CD4-positive, alpha-beta T cell treated with Interleukin-4 for 1 hour (primary cell): Measurements from ENCODE around the gene VAT1.
"Not testable (repeated sequence)": the region's sequence is repeated elsewhere in the genome, so short reads cannot be mapped to it uniquely, and the experiment has no call there.

Source experiments
- DNase-seq, 2 donors: peaks; one replicate each; pipeline ENCODE4 v3.0.0-alpha.2; 2020 to 2022

The VAT1 gene

GRCh38 chr17:43021741-43022512, at the start of gene VAT1:
Gene VAT1, minus strand, starts transcription at chr17:43022385. Its CDS starts 63 bp downstream, at chr17:43022322.
- peak; percentile 54 to 59 for DNase-seq

GRCh38 chr17:43070872-43071271, 48.7 kb upstream of the VAT1 start:
- DNase-seq = no peak

GRCh38 chr17:43070257-43070656, 48.1 kb upstream of the VAT1 start:
- no peak for DNase-seq

DNA sequence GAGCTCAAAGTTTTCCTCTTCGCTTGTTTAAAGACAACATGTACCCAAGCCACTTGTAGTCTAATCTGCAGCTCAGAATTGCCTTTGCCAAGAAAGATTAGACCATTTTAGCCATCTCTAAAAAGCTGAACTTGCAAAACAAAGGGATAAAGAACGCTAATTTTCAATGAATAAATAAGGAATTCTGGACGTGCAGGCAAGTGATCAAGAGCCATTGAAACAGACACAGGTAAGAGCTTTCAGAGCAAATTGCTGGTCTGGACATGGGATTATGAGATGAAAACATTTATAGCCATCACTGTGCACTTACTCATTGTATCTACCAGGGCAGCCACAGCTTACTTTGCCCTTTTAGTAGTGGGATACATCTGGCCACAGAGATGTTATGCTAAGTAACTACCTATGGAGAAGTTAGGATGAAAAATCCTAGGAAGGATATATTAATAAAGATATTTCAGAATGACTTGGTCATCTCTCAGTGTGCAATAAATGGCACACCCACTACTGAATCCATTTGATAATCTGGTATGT, 47.2 kb upstream of the VAT1 start:
- no peak for DNase-seq

DNA sequence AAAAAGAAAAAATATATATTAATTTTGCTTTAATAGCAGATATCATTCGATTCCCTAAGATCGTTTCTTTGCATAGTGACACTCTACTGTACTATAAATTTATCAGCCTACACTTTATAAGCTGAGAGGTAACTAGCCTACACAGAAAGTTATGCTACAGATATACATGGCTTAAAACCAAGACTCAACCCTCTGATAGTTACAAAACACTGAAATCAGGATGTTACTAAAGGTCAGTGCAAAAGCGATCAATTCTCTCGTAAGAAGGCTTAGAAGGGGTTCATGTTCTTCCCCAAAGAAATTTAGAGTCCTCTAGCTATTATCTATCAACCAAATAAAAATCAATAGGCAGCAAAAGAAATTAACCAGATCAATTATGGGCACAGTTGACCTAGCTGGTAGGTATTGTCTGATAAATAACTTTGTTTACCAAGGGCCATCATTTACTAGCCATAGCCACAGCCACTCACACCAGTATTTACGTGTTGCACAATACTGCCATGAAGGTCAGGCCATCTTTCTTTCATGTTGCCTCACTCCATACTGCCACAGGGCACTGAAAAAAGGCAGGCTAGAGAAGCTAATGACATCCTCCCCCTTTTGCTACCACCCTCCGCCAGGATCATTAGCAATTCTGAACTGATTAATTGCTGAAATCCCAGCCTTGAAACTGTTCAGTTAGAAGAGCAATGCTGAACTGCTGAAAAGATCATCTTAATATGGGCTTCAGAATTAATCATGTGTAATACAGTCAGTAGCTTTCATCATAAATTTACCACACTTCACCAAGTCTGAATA, 46.6 kb upstream of the VAT1 start:
- no peak for DNase-seq

- no peak for DNase-seq
These were observed 40.9 kb upstream of the VAT1 start for GRCh38 chr17:43062984-43063638.

GRCh38 chr17:43056051-43056450, 33.9 kb upstream of the VAT1 start:
- DNase-seq = no peak

- not testable (repeated sequence) for DNase-seq
These were observed 30.8 kb upstream of the VAT1 start for GRCh38 chr17:43053008-43053407.

DNA sequence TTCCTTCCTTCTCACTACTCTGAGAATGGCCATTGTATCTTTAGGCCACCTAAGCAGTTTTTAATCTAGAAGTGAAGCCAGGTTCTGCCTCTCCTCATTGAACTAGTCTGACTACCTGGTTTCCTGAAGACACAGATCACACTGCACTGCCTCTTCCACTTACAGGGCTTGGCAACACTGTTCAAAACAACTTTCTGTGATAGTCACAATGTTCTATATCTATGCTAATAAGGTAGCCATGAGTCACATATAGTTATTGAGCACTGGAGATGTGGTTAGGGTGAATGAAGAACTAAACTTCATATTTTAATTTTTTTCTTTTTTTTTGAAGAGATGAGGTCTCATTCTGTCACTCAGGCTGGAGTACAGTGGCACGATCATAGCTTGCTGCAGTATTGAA, 29.8 kb upstream of the VAT1 start:
- DNase-seq = no peak

DNA sequence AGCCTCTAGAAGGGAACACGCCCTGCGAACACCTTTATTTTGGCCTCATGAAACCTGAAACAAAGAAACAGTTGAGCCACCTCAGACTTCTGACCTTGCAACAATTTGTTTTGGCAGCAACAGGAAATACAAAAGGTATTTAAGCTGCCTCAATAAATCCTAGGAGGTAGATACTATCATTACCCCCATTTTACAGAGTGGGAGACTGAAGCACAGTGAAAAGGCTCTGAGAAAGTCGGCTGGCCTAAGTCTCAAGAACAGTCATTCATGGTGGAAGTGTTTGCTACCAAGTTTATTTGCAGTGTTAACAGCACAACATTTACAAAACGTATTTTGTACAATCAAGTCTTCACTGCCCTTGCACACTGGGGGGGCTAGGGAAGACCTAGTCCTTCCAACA, 21.8 kb upstream of the VAT1 start:
- DNase-seq = no peak

GRCh38 chr17:43043307-43043706, 21.1 kb upstream of the VAT1 start:
- no peak for DNase-seq

GRCh38 chr17:43042025-43042628, 19.9 kb upstream of the VAT1 start:
- no peak for DNase-seq

DNA sequence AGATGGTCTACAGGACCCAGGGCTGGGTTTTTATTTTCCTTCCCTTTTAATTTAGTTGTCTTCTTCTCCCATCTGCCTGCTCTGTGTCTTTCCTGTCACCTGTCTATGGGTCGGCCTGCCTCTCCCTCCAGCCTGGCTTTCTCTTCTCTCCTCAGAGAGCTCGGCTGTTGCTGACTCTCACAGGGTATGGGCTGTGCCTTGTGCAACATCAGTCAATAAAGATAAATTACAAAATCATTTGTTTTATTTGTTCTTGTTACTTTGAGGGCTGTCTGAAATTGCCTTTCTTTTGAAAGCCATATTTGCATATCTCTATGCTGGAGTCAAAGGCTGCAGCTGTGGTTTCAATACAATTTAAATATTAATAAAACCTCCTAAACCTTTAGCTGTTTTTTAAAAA, 18.5 kb upstream of the VAT1 start:
- no peak for DNase-seq

DNA sequence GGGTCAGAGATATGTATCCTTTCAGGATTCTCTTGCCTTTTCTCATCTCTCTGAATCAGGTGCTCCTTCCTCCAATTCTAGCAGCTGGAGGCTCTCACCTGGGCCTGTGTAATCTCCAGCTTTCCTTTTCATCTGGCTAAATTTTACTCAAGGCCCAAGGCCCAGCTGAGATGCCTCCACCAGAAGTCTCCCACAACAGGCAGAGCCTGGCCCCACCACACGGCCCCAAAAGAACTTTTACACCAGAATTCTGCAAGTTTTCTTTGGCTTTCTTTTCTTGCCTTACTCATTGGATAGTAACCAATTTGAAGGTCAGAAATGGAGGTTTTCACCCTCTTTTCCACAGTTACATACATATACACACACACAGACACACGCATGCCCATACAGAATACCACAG, 17.5 kb upstream of the VAT1 start:
- no peak for DNase-seq

DNA sequence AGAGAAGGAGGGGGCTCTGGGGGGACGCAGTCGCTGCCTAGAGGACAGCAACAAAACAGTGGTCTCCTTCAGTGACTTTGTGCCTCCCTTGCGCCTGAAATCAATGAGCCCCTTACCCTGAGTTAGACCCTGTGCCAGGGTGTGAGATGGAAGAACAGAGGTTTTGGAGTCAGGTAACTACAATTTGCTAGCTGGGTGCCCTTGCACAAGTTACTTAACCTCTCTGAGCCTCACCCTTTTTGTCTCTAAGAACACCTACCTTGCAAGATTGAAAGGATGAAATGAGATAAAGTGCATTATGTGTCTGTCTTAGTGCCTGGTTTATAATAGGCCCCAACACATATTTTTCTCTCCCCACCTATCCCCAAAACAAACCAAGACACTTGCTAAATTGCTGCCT, 12.7 kb upstream of the VAT1 start:
- no peak for DNase-seq

- no peak for DNase-seq
These were observed 12.0 kb upstream of the VAT1 start for GRCh38 chr17:43033948-43034881.

DNA sequence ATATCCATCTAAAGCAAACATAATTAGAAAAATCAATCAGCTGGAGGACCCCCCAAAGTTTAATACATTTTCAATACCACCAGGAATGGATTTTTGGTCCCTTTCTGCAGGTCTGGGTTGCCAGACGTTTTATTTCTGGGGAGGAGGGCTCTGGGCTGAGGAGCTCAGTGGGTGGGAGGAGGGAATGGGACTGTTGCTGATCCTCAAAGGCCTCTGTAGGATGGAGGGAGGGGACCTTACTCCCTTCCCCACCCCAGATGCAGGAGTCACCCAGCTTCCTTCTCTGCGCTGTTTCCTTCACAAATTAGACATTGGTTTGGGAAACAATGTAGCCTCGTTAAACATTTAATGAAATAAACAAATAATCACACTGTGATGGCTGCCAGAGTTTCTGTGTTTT, 9.5 kb upstream of the VAT1 start:
- no peak for DNase-seq

GRCh38 chr17:43030137-43030767, 8.1 kb upstream of the VAT1 start:
- DNase-seq = no peak

GRCh38 chr17:43028221-43028861, 6.2 kb upstream of the VAT1 start:
- no peak for DNase-seq

DNA sequence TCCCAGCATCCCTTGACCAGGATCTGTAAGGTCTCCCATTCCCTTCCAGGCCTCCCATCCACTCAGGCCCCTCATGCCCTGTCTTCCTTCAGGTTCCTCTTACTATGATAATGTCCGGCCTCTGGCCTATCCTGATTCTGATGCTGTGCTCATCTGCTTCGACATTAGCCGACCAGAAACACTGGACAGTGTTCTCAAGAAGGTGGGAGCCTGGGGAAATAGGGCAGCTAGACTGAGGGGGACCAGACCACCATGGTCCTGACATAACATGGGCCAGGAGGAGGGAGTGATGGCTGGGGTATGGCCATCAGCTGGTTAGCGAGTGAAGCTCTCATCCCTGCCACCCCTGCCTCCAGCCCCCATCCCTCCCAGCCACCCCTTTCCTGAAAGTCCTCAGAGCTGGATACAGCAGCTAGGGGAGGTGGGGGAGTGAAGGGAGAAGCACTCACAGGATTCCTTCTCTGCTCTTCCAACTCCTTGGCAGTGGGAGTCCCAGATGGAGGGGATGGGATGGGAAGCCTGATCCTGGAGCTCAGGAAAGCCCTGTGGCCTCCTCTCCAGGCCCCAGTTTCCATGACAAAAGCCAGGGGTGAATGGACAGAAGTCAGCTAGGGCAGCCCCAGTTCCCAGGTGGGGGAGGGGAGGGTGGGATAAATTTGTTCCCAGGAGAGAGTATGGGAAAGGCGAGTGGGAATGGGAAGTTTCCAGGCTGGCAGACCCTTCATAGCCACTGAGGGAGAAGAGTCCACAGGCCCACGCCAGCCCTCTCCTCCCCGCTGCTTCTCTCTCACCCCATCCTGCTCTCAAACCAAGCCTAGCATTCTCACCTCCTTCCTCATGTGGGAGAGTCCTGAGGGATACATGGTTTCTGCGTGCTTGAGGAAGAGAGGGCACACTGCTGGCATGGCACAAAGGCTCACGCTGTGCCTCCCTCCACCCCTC, 5.2 kb upstream of the VAT1 start:
- DNase-seq = no peak
